DND-41 (cell line): ENCODE results near the gene TSC22D2.

Source experiments
- ATAC-seq: fragments of 200-7000 bp; cut with Tn5 transposase; 3 replicates; pipeline ENCODE4 v1.9.1; 2021; ENCODE audit warnings: low read depth; ENCODE audit not compliant: insufficient read depth
- DNase-seq: peaks from one replicate; pipeline ENCODE4 v3.0.0-alpha.2; 2020
- H2AFZ ChIP-seq: 2 replicates; pipeline ENCODE4 v1.6.0; 2012; ENCODE audit warnings: low read depth, low read length
- H3K27ac ChIP-seq: 2 replicates; pipeline ENCODE4 v1.5.1; 2012; ENCODE audit warnings: low read length, inconsistent platforms
- H3K27me3 ChIP-seq: fragments of 200-600 bp; sonication (generic); 2 replicates; pipeline ENCODE4 v1.6.0; 2012; ENCODE audit warnings: low read length, mild to moderate bottlenecking, inconsistent platforms; ENCODE audit not compliant: insufficient read depth, poor library complexity
- H3K36me3 ChIP-seq: 2 replicates; pipeline ENCODE4 v1.5.1; 2012; ENCODE audit warnings: low read length, inconsistent platforms; ENCODE audit not compliant: insufficient read depth
- H3K4me1 ChIP-seq: 2 replicates; pipeline ENCODE4 v1.5.1; 2012; ENCODE audit warnings: mild to moderate bottlenecking, low read length; ENCODE audit not compliant: insufficient read depth
- H3K4me2 ChIP-seq: 2 replicates; pipeline ENCODE4 v1.6.0; 2012; ENCODE audit warnings: mild to moderate bottlenecking, moderate library complexity, low read length, inconsistent platforms; ENCODE audit not compliant: insufficient read depth
- H3K4me3 ChIP-seq, 2 experiments: fragments of 200-600 bp in 1 of 2; shearing (Covaris generic) in 1 of 2; 2 replicates each; pipeline ENCODE4 v1.5.1; 2012 to 2016; ENCODE audit warnings: inconsistent platforms in 2 of 2, low read length in 2 of 2, mild to moderate bottlenecking in 2 of 2, low read depth in 1 of 2, moderate library complexity in 1 of 2
- H3K79me2 ChIP-seq: 2 replicates; pipeline ENCODE4 v1.6.0; 2012; ENCODE audit warnings: low read length, inconsistent platforms; ENCODE audit not compliant: insufficient read depth
- H3K9ac ChIP-seq: 2 replicates; pipeline ENCODE4 v1.6.0; 2012; ENCODE audit warnings: low read depth, mild to moderate bottlenecking, inconsistent platforms, low read length, moderate library complexity
- H3K9me3 ChIP-seq: 2 replicates; pipeline ENCODE4 v1.5.1; 2012; ENCODE audit warnings: low read length, moderate library complexity, mild to moderate bottlenecking, inconsistent platforms; ENCODE audit not compliant: insufficient read depth, severe bottlenecking
- H4K20me1 ChIP-seq: 2 replicates; pipeline ENCODE4 v1.6.0; 2012; ENCODE audit warnings: low read length; ENCODE audit not compliant: insufficient read depth
- CTCF ChIP-seq: IDR thresholded peaks from 2 replicates; pipeline ENCODE4 v1.5.1; 2012; ENCODE audit warnings: borderline replicate concordance, low read length, moderate library complexity, mild to moderate bottlenecking; ENCODE audit not compliant: poor library complexity, severe bottlenecking; ENCODE audit errors: extremely low read depth
- EZH2 ChIP-seq: IDR thresholded peaks from 3 replicates; pipeline ENCODE4 v1.6.1; 2012; ENCODE audit warnings: borderline replicate concordance, low read depth, mild to moderate bottlenecking, moderate library complexity, low read length, inconsistent platforms; ENCODE audit not compliant: severe bottlenecking

TSC22D2 gene

DNA sequence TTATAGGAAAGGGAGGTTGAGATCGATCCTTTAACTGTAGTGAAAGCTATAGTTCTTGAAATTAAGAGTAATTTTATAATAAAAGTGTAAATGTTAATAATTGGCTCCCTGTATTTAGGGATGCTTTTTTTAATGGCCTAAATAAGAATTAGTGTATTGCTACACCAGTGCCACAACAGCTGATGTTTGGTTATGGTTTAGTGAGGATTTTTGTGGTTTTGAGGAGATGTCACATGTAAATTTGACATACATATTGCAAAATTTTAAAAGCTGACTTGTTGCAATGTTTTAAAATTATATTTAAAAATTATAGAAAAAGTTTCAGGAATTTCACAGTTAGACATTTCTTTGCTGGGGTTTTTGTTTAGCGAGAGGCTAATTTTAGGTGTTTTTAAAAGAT lies 3.9 kb downstream of the TSC22D2 start:
- peaks cover 82% of the 10 kb centered on the region for H3K79me2 ChIP-seq
- no peak for DNase-seq
- no peaks in the 10 kb centered on the region for H3K9me3 ChIP-seq
- H3K4me1 ChIP-seq = peaks cover 60% of the 10 kb centered on the region
- peak overlapping the region; percentile 91 for H3K4me2 ChIP-seq
- H3K36me3 ChIP-seq = peaks cover 21% of the 10 kb centered on the region; the same call in 1 of the 2 replicates
- TF ChIP-seq CTCF (no peak), EZH2 (no peak)
- H3K27ac ChIP-seq = no peak overlapping the region
- no peak for ATAC-seq
- H4K20me1 ChIP-seq = peaks cover 61% of the 10 kb centered on the region
- H3K9ac ChIP-seq = peak overlapping the region; percentile 90
- H2AFZ ChIP-seq = no peak overlapping the region
- H3K27me3 ChIP-seq = no peaks in the 10 kb centered on the region
- peak overlapping the region; percentile 54 to 91; a peak in 3 of 4 replicates for H3K4me3 ChIP-seq

DNA sequence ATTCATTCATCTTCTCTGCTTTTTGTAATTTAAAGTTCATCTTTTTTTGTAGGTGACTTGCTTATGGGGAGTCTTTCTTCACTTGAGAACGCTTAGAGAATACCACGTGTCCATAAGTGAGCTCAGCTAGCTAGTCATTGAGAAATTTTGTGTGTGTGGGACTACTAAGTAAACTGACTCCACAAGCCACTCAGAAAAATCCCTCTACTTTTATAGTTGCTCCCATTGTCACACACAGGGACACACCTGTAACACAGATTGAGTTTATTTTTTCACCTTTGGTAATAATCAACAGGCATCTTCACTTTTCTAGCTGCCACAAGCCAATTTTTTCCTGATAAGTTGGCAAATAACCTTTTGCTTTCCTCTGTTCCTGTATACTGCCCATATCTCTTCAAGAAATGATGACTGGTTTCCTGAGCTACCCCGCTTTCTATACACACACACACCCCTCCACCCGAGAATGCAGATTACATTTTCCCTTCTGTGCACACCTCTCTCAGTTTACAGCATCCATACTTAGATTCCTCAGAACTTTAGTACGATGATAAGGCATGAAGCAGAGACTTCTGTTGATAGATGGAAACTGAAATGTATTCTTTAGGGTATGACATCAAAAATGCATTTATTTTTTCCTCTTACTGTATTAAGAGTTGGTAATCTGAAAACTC lies 4.6 kb downstream of the TSC22D2 start:
- no peak for ATAC-seq
- H3K36me3 ChIP-seq = peaks cover 21% of the 10 kb centered on the region; the same call in 1 of the 2 replicates
- H4K20me1 ChIP-seq = peaks cover 64% of the 10 kb centered on the region
- peak overlapping the region; percentile 90 for H3K9ac ChIP-seq
- H3K27me3 ChIP-seq = no peaks in the 10 kb centered on the region
- peaks cover 90% of the 10 kb centered on the region for H3K79me2 ChIP-seq
- no peak overlapping the region for H2AFZ ChIP-seq
- no peak for DNase-seq
- TF ChIP-seq CTCF = no peak
- no peak for TF ChIP-seq EZH2
- H3K4me3 ChIP-seq = peak overlapping the region; percentile 54 to 91; a peak in 3 of 4 replicates
- peak overlapping the region; percentile 1; the same call in 1 of the 2 replicates for H3K27ac ChIP-seq
- peaks cover 56% of the 10 kb centered on the region for H3K4me1 ChIP-seq
- peak overlapping the region; percentile 91 for H3K4me2 ChIP-seq
- H3K9me3 ChIP-seq = no peaks in the 10 kb centered on the region

DNA sequence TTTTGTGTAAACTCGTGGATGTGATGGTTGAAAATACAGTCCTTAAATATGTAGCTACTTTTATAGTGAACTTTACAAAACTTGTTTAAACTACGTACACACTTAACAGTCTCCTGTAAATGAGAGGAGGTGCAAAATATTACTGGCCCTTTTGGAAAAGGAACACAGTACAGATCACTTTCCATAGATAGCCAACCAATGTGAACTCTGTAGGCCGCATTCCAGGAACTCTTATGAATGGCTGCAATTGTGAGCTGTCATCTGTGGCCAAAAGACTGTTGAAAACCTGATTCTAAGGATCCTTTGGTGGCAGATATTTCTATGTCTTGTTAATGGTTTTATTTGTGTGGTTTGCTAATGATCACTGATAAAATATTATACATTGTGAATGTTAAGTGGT lies 6.2 kb downstream of the TSC22D2 start:
- Histone ChIP-seq H3K9ac (peak overlapping the region; percentile 19), H3K79me2 (peaks cover 99% of the 10 kb centered on the region), H4K20me1 (peaks cover 67% of the 10 kb centered on the region), H3K9me3 (no peaks in the 10 kb centered on the region), H3K27ac (no peak overlapping the region), H3K27me3 (no peaks in the 10 kb centered on the region), H3K4me3 (peak overlapping the region; percentile 0 to 91; a peak in 2 of 4 replicates), H2AFZ (no peak overlapping the region), H3K36me3 (peaks cover 21% of the 10 kb centered on the region; the same call in 1 of the 2 replicates), H3K4me2 (peak overlapping the region; percentile 91), H3K4me1 (peaks cover 54% of the 10 kb centered on the region)
- ATAC-seq (no peak), DNase-seq (no peak)
- no peak for TF ChIP-seq EZH2
- no peak for TF ChIP-seq CTCF
